Measurements from ENCODE around the gene CLEC4D.
A peak's percentile ranks its signal among the peaks of the same experiment; 100 is the strongest.
"Not testable (repeated sequence)": the region's sequence is repeated elsewhere in the genome, so short reads cannot be mapped to it uniquely, and the experiment has no call there.

The CLEC4D gene

GRCh38 chr12:8562310-8562709, 49.0 kb downstream of the CLEC4D start:
- Histone ChIP-seq H3K9ac (ENCODE audit: low read depth, low read length) (no peak overlapping the region), H3K36me3 (ENCODE audit: insufficient read depth, low read depth, low read length) (no peaks in the 10 kb centered on the region), H3K27ac (ENCODE audit: low read length) (no peak overlapping the region), H3K4me1 (ENCODE audit: insufficient read depth, low read length) (peaks cover 15% of the 10 kb centered on the region; the same call in 1 of the 2 replicates), H3K4me3 (ENCODE audit: low read length) (peak overlapping the region; percentile 7; the same call in 1 of the 2 replicates), H3K9me3 (ENCODE audit: insufficient read depth, low read depth, low read length) (peaks cover 7% of the 10 kb centered on the region), H3K27me3 (ENCODE audit: insufficient read depth, low read length) (no peaks in the 10 kb centered on the region)

GRCh38 chr12:8563356-8563755, 50.1 kb downstream of the CLEC4D start:
- Histone ChIP-seq H3K9ac (ENCODE audit: low read depth, low read length) (peak overlapping the region; percentile 13; the same call in 1 of the 2 replicates), H3K4me3 (ENCODE audit: low read length) (peak overlapping the region; percentile 21; the same call in 1 of the 2 replicates), H3K27ac (ENCODE audit: low read length) (no peak overlapping the region), H3K36me3 (ENCODE audit: insufficient read depth, low read depth, low read length) (no peaks in the 10 kb centered on the region), H3K4me1 (ENCODE audit: insufficient read depth, low read length) (peaks cover 15% of the 10 kb centered on the region; the same call in 1 of the 2 replicates), H3K27me3 (ENCODE audit: insufficient read depth, low read length) (no peaks in the 10 kb centered on the region), H3K9me3 (ENCODE audit: insufficient read depth, low read depth, low read length) (peaks cover 7% of the 10 kb centered on the region)

- Histone ChIP-seq H3K27ac (ENCODE audit: low read length) (no peak overlapping the region), H3K36me3 (ENCODE audit: insufficient read depth, low read depth, low read length) (no peaks in the 10 kb centered on the region), H3K4me1 (ENCODE audit: insufficient read depth, low read length) (peaks cover 15% of the 10 kb centered on the region; the same call in 1 of the 2 replicates), H3K9ac (ENCODE audit: low read depth, low read length) (no peak overlapping the region), H3K4me3 (ENCODE audit: low read length) (no peak overlapping the region), H3K9me3 (ENCODE audit: insufficient read depth, low read depth, low read length) (peaks cover 7% of the 10 kb centered on the region), H3K27me3 (ENCODE audit: insufficient read depth, low read length) (no peaks in the 10 kb centered on the region)
Observed at GRCh38 chr12:8564656-8565055, 51.4 kb downstream of the CLEC4D start.

- peaks cover 15% of the 10 kb centered on the region; the same call in 1 of the 2 replicates for H3K4me1 ChIP-seq (ENCODE audit: insufficient read depth, low read length)
- not testable (repeated sequence) for H3K4me3 ChIP-seq (ENCODE audit: low read length); H3K9me3 ChIP-seq (ENCODE audit: insufficient read depth, low read depth, low read length); H3K9ac ChIP-seq (ENCODE audit: low read depth, low read length); H3K27me3 ChIP-seq (ENCODE audit: insufficient read depth, low read length); H3K36me3 ChIP-seq (ENCODE audit: insufficient read depth, low read depth, low read length); H3K27ac ChIP-seq (ENCODE audit: low read length)
Observed at GRCh38 chr12:8566052-8566451, 52.7 kb downstream of the CLEC4D start.

- Histone ChIP-seq H3K9me3 (ENCODE audit: insufficient read depth, low read depth, low read length) (peaks cover 7% of the 10 kb centered on the region), H3K9ac (ENCODE audit: low read depth, low read length) (no peak overlapping the region), H3K4me3 (ENCODE audit: low read length) (no peak overlapping the region), H3K27ac (ENCODE audit: low read length) (no peak overlapping the region), H3K36me3 (ENCODE audit: insufficient read depth, low read depth, low read length) (no peaks in the 10 kb centered on the region), H3K4me1 (ENCODE audit: insufficient read depth, low read length) (peaks cover 15% of the 10 kb centered on the region; the same call in 1 of the 2 replicates), H3K27me3 (ENCODE audit: insufficient read depth, low read length) (no peaks in the 10 kb centered on the region)
Observed at GRCh38 chr12:8566525-8566924, 53.2 kb downstream of the CLEC4D start.

All from iPS-20b (cell line).